GM12878 (cell line): ENCODE measurements around the gene CHSY3. TPM values are rescaled to one million over a fixed set of nuclear protein-coding genes. Genes with fewer than 3 reads are reported as not detected.

ENCODE experiments used
- ATAC-seq: fragments of 200-7000 bp; cut with Tn5 transposase; 3 replicates; pipeline ENCODE4 v1.9.1; 2020; ENCODE audit warnings: mild to moderate bottlenecking, moderate library complexity
- BruUV-seq: library from RNA; stranded (reverse); fragments of 400-500 nt; replicated peaks from 2 replicates; lab custom pipeline; 2021; lab: Mats Ljungman, UMichigan
- CTCF ChIA-PET: fragments of 300-600 bp; sonication (Branson Sonifier 250); formaldehyde crosslinking; extraction: SDS; loops from one replicate; lab custom pipeline; 2021; ENCODE audit warnings: inconsistent platforms; lab: Yijun Ruan, JAX
- POLR2A ChIA-PET: fragments of 350-600 bp; formaldehyde crosslinking; extraction: SDS; loops from one replicate; lab custom pipeline; 2021; ENCODE audit warnings: inconsistent platforms; lab: Charles Lee
- RAD21 ChIA-PET: fragments of 300-600 bp; sonication (Branson Sonifier 250); formaldehyde crosslinking; loops from one replicate; lab custom pipeline; 2023; ENCODE audit warnings: antibody characterized with exemption; ENCODE audit not compliant: unreplicated experiment; lab: Charles Lee
- SMC1A ChIA-PET: fragments of 300-600 bp; sonication (Branson Sonifier 250); formaldehyde crosslinking; loops from one replicate; lab custom pipeline; 2023; ENCODE audit not compliant: unreplicated experiment, uncharacterized antibody; lab: Charles Lee
- DNase-seq: peaks from one replicate; pipeline ENCODE4 v3.0.0-alpha.2; 2011; ENCODE audit warnings: low read depth, low spot score
- FAIRE-seq: peaks from 3 replicates; lab custom pipeline; 2011; peaks lifted over from hg19 to GRCh38; lab: Jason Lieb, UNC
- H2AFZ ChIP-seq: 2 replicates; pipeline ENCODE4 v1.6.0; 2011; ENCODE audit warnings: low read depth, low read length, control low read depth; ENCODE audit not compliant: control insufficient read depth
- H3K27ac ChIP-seq: 2 replicates; pipeline ENCODE4 v1.5.1; 2011; ENCODE audit warnings: control low read depth; ENCODE audit not compliant: control insufficient read depth, insufficient read depth
- H3K27me3 ChIP-seq, 2 experiments: replicated peaks in 1 of 2; 2 replicates each; pipeline versions ENCODE4 v1.6.0 to v1.6.1; 2011; ENCODE audit warnings: low read length in 1 of 2; ENCODE audit not compliant: control insufficient read depth in 2 of 2, insufficient read depth in 2 of 2
- H3K36me3 ChIP-seq, 2 experiments: 2 replicates each; pipeline ENCODE4 v1.5.1; 2011; ENCODE audit warnings: low read length in 1 of 2; ENCODE audit not compliant: control insufficient read depth in 2 of 2, insufficient read depth in 2 of 2
- H3K4me1 ChIP-seq: 2 replicates; pipeline ENCODE4 v1.6.1; 2011; ENCODE audit warnings: mild to moderate bottlenecking, low read length, moderate library complexity, mixed read lengths; ENCODE audit not compliant: control insufficient read depth, insufficient read depth
- H3K4me2 ChIP-seq: 2 replicates; pipeline ENCODE4 v1.6.0; 2011; ENCODE audit warnings: control low read depth; ENCODE audit not compliant: control insufficient read depth, insufficient read depth
- H3K4me3 ChIP-seq: fragments of 200-600 bp; sonication (generic); 2 replicates; pipeline ENCODE4 v1.5.1; 2016
- H3K79me2 ChIP-seq: 2 replicates; pipeline ENCODE4 v1.6.0; 2011; ENCODE audit warnings: low read length; ENCODE audit not compliant: control insufficient read depth, insufficient read depth
- H3K9ac ChIP-seq: 2 replicates; pipeline ENCODE4 v1.8.0; 2011; ENCODE audit warnings: low read length, control low read depth, mixed read lengths; ENCODE audit not compliant: control insufficient read depth, insufficient read depth
- H3K9me3 ChIP-seq: replicated peaks from 3 replicates; pipeline ENCODE4 v1.5.1; 2011; ENCODE audit warnings: mild to moderate bottlenecking, low read length; ENCODE audit not compliant: control insufficient read depth, insufficient read depth
- H4K20me1 ChIP-seq: 2 replicates; pipeline ENCODE4 v1.6.0; 2011; ENCODE audit not compliant: control insufficient read depth, insufficient read depth
- ASH2L ChIP-seq: fragments of 300-600, 200-600 bp; sonication (generic); IDR thresholded peaks from 2 replicates; pipeline ENCODE4 v1.6.1; 2017; ENCODE audit warnings: low read depth, mild to moderate bottlenecking, borderline replicate concordance
- ATF7 ChIP-seq: fragments of 450-650 bp; IDR thresholded peaks from 2 replicates; pipeline ENCODE4 v1.6.1; 2016; ENCODE audit warnings: low read depth, mild to moderate bottlenecking
- E4F1 ChIP-seq: fragments of 450-650 bp; IDR thresholded peaks from 2 replicates; pipeline ENCODE4 v1.6.1; 2018; ENCODE audit warnings: borderline replicate concordance, mild to moderate bottlenecking; ENCODE audit not compliant: partially characterized antibody
- ETV6 ChIP-seq, 2 experiments: fragments of 450-650 bp in 1 of 2; IDR thresholded peaks in 1 of 2; conservative IDR thresholded peaks in 1 of 2; 2 replicates each; pipeline ENCODE4 v1.6.1; 2014; ENCODE audit warnings: antibody characterized with exemption in 1 of 2, borderline replicate concordance in 1 of 2, low read depth in 1 of 2, mild to moderate bottlenecking in 1 of 2, moderate library complexity in 1 of 2
- GATAD2B ChIP-seq: fragments of 450-650 bp; conservative IDR thresholded peaks from 2 replicates; pipeline ENCODE4 v1.6.1; 2017; ENCODE audit warnings: low read depth, mild to moderate bottlenecking, moderate library complexity
- HCFC1 ChIP-seq: fragments of 150-350 bp; IDR thresholded peaks from 2 replicates; pipeline ENCODE4 v1.6.1; 2014; ENCODE audit warnings: low read length
- HDAC2 ChIP-seq: fragments of 200-600 bp; sonication (generic); IDR thresholded peaks from 2 replicates; pipeline ENCODE4 v1.6.1; 2017
- IRF5 ChIP-seq: fragments of 450-650 bp; IDR thresholded peaks from 2 replicates; pipeline ENCODE4 v1.6.1; 2017; ENCODE audit warnings: borderline replicate concordance
- SMARCA5 ChIP-seq: fragments of 450-650 bp; IDR thresholded peaks from 2 replicates; pipeline ENCODE4 v1.6.1; 2017; ENCODE audit warnings: mild to moderate bottlenecking
- SREBF1 ChIP-seq: IDR thresholded peaks from 2 replicates; pipeline ENCODE4 v1.6.1; 2012; ENCODE audit warnings: mild to moderate bottlenecking, low read length
- TBL1XR1 ChIP-seq: IDR thresholded peaks from 2 replicates; pipeline ENCODE4 v1.6.1; 2012; ENCODE audit warnings: low read depth, low read length, improper control_type of control experiment
- ZBTB11 ChIP-seq: fragments of 450-650 bp; formaldehyde crosslinking; IDR thresholded peaks from 2 replicates; pipeline ENCODE4 v1.5.0; 2022; ENCODE audit warnings: mild to moderate bottlenecking, missing genetic modification characterization
- ZBTB33 ChIP-seq: fragments of 450-650 bp; IDR thresholded peaks from 2 replicates; pipeline ENCODE4 v1.6.1; 2017; ENCODE audit warnings: mild to moderate bottlenecking
- WGBS: methylation state at CpG from one replicate; pipeline ENCODE4 v1.1.6; 2016; ENCODE audit warnings: low lambda C conversion rate; ENCODE audit not compliant: insufficient replicate concordance, insufficient coverage; ENCODE audit errors: missing lambda C conversion rate; 5-methylcytosine and 5-hydroxymethylcytosine counted together
- in situ Hi-C: fragments of 300-500 bp; cut with MboI; formaldehyde crosslinking; loops from 9 replicates; pipeline ENCODE4 v1.14.3; 2018; ENCODE audit warnings: mixed read lengths
- intact Hi-C: fragments of 100-400 bp; cut with micrococcal nuclease; formaldehyde crosslinking; loops from one replicate; pipeline ENCODE4 v1.14.2; 2022; ENCODE audit not compliant: unreplicated experiment
- polyA plus RNA-seq, 11 experiments: library from polyadenylated mRNA; depleted of rRNA in 4 of 11; unstranded in 6 of 11; stranded (reverse) in 5 of 11; fragments of >200 nt; fragmentation: Nextera tagmentation in 4 of 11; fragmentation: Illumina TruSeq in 1 of 11; extraction: Ambion mirVana in 4 of 11; extraction: Trizol in 1 of 11; gene quantifications; 1 replicate in 1 of 11; 2 replicates in 10 of 11; pipeline versions ENCODE4 v1.2.1 to v1.2.3, GENCODE V29; 2011 to 2016; ENCODE audit warnings: inconsistent platforms in 2 of 11, missing spikeins in 2 of 11, low read depth in 1 of 11
- total RNA-seq, 4 experiments: library from RNA; depleted of rRNA in 3 of 4; stranded (reverse); fragments of >200 nt in 3 of 4; fragmentation: Illumina TruSeq in 1 of 4; extraction: Trizol in 1 of 4; gene quantifications; 2 replicates each; pipeline versions ENCODE4 v1.2.1 to v1.2.3, GENCODE V29; 2013 to 2021

CHSY3 gene
- total and polyA plus RNA-seq, 10 of the 15 experiments (the other 5 are each of a cell fraction or from before 2014, with no cell fraction given): not detected

- no peaks in the 10 kb centered on the region for H3K36me3 ChIP-seq
- H3K79me2 ChIP-seq: no peaks in the 10 kb centered on the region
- CTCF ChIA-PET: interaction anchor here (1.1 to 2.4 kb wide), 2 partner anchors 23 to 26 kb away, joined by 5 read pairs; no protein-coding TSS in a partner anchor
- H3K27me3 ChIP-seq: no peaks in the 10 kb centered on the region; a peak in 1 of 4 replicates
- no peak for FAIRE-seq
- no peaks in the 10 kb centered on the region for H3K9me3 ChIP-seq
- BruUV-seq: no TSS peak
- POLR2A ChIA-PET: no interaction called here
- RAD21 ChIA-PET: no interaction called here
- H2AFZ ChIP-seq: no peak overlapping the region
- no peak overlapping the region for H3K4me3 ChIP-seq
- H3K9ac ChIP-seq: no peak overlapping the region
- no peak overlapping the region for H3K27ac ChIP-seq
- in situ Hi-C loops (loop anchor here (10.0 to 25.0 kb wide), 2 partner anchors 988 to 1296 kb away; no protein-coding TSS in a partner anchor), intact Hi-C loops (no loop called here)
- WGBS: 59% methylated on average over 5 of the region's 5 CpGs
- TF ChIP-seq SMARCA5: no peak
- TF ChIP-seq HCFC1: no peak
- TF ChIP-seq GATAD2B: no peak
- no peak for TF ChIP-seq ETV6 (conservative IDR thresholded peaks at IDR 0.05 in 1 of 2, IDR thresholded peaks at IDR 0.05 in 1 of 2; ENCODE audit: borderline replicate concordance in 1 of 2, low read depth in 1 of 2)
- no peak for TF ChIP-seq TBL1XR1
- no peak for TF ChIP-seq ZBTB11 (CRISPR knock-in tag)
- no peak for TF ChIP-seq ASH2L
- no peak for TF ChIP-seq SREBF1
- TF ChIP-seq IRF5: no peak
- TF ChIP-seq HDAC2: no peak
- no peak for TF ChIP-seq E4F1
- no peak for TF ChIP-seq ZBTB33
- TF ChIP-seq ATF7: no peak
- no peak for DNase-seq
- SMC1A ChIA-PET: interaction anchor here (0.7 to 1.1 kb wide), 2 partner anchors 24 to 349 kb away, joined by 3 to 4 read pairs; no protein-coding TSS in a partner anchor
- ATAC-seq: no peak
- H4K20me1 ChIP-seq: no peaks in the 10 kb centered on the region
- no peak overlapping the region for H3K4me2 ChIP-seq
- peaks cover 6% of the 10 kb centered on the region; the same call in 1 of the 2 replicates for H3K4me1 ChIP-seq
Measured at GRCh38 chr5:130116462-130116861, 212.2 kb downstream of the CHSY3 start.
